Ammon's horn (tissue), 1 donor: ENCODE data around the gene KMT5C.

Experiments
- DNase-seq: peaks from one replicate; pipeline ENCODE4 v3.0.0-alpha.2; 2016; ENCODE audit warnings: low spot score

Gene KMT5C

GRCh38 chr19:55346725-55347441 is 7.2 kb downstream of the KMT5C start:
- DNase-seq: no peak

- DNase-seq: no peak
These were observed 7.8 kb downstream of the KMT5C start for GRCh38 chr19:55347442-55348009.

- no peak for DNase-seq
These were observed 8.8 kb downstream of the KMT5C start for GRCh38 chr19:55348317-55349034.

- DNase-seq: no peak
These were observed 11.1 kb downstream of the KMT5C start for GRCh38 chr19:55350620-55351315.

GRCh38 chr19:55352040-55352439 is 12.4 kb downstream of the KMT5C start:
- no peak for DNase-seq

- no peak for DNase-seq
These were observed 13.0 kb downstream of the KMT5C start for GRCh38 chr19:55352549-55353145.

GRCh38 chr19:55353356-55353802 is 13.7 kb downstream of the KMT5C start:
- no peak for DNase-seq

GRCh38 chr19:55353803-55354697 is 14.4 kb downstream of the KMT5C start:
- DNase-seq: no peak

GRCh38 chr19:55354698-55355212 is 15.1 kb downstream of the KMT5C start, which contains the start of gene COX6B2:
TSS of gene COX6B2 (minus strand) at chr19:55354719. CDS start at chr19:55354521, 198 bp downstream.
- DNase-seq: no peak

GRCh38 chr19:55355213-55355821 is 15.6 kb downstream of the KMT5C start:
- no peak for DNase-seq

- DNase-seq: no peak
These were observed 18.8 kb downstream of the KMT5C start for GRCh38 chr19:55358493-55358892.

- no peak for DNase-seq
These were observed 19.6 kb downstream of the KMT5C start for GRCh38 chr19:55358943-55359908.

- no peak for DNase-seq
These were observed 21.2 kb downstream of the KMT5C start for GRCh38 chr19:55360902-55361301.

- no peak for DNase-seq
These were observed 22.7 kb downstream of the KMT5C start for GRCh38 chr19:55362174-55362989.

- DNase-seq: no peak
These were observed 23.5 kb downstream of the KMT5C start, which contains the start of gene GARIN5B for GRCh38 chr19:55362990-55363716. TSS of gene GARIN5B (minus strand) at chr19:55363260. CDS start at chr19:55363066, 194 bp downstream.

GRCh38 chr19:55365245-55365644 is 25.6 kb downstream of the KMT5C start:
- DNase-seq: no peak

- no peak for DNase-seq
These were observed 26.3 kb downstream of the KMT5C start for GRCh38 chr19:55365964-55366363.
